ENCODE data around the gene CLDN3.
A peak's percentile ranks its signal among the peaks of the same experiment; 100 is the strongest.

CLDN3 gene

GRCh38 chr7:73762659-73762999 lies 7.4 kb downstream of the CLDN3 start:
- H3K36me3 Mint-ChIP-seq (ENCODE audit: low read depth) = no peaks in the 10 kb centered on the region
- H3K9me3 Mint-ChIP-seq = no peaks in the 10 kb centered on the region
- peaks cover 13% of the 10 kb centered on the region for H3K27me3 Mint-ChIP-seq (ENCODE audit: low read depth)
- H3K27ac Mint-ChIP-seq = peak overlapping the region in 1 of 3 experiments; percentile 91
- H3K4me3 Mint-ChIP-seq = no peak overlapping the region
- no peak for TF ChIP-seq CTCF (IDR thresholded peaks at IDR 0.05; ENCODE audit: unreplicated experiment in 3 of 3)
- H3K4me1 Mint-ChIP-seq = no peaks in the 10 kb centered on the region

GRCh38 chr7:73761854-73762658 lies 8.0 kb downstream of the CLDN3 start:
- no peak for TF ChIP-seq CTCF (IDR thresholded peaks at IDR 0.05; ENCODE audit: unreplicated experiment in 3 of 3)

GRCh38 chr7:73758581-73759138 lies 11.4 kb downstream of the CLDN3 start:
- no peak for TF ChIP-seq CTCF (IDR thresholded peaks at IDR 0.05; ENCODE audit: unreplicated experiment in 3 of 3)
- H3K36me3 Mint-ChIP-seq (ENCODE audit: low read depth) = no peaks in the 10 kb centered on the region
- H3K27ac Mint-ChIP-seq = peak overlapping the region in 1 of 3 experiments; percentile 56
- H3K27me3 Mint-ChIP-seq (ENCODE audit: low read depth) = peaks cover 1% of the 10 kb centered on the region
- no peaks in the 10 kb centered on the region for H3K9me3 Mint-ChIP-seq
- H3K4me3 Mint-ChIP-seq = no peak overlapping the region
- no peaks in the 10 kb centered on the region for H3K4me1 Mint-ChIP-seq

More at GRCh38 chr7:73761854-73762658, 8.0 kb downstream of the CLDN3 start:
- Mint-ChIP-seq H3K27me3 (ENCODE audit: low read depth) (peaks cover 9% of the 10 kb centered on the region), H3K9me3 (no peaks in the 10 kb centered on the region), H3K4me3 (no peak overlapping the region), H3K27ac (peak overlapping the region in 2 of 3 experiments; percentile 80 to 91), H3K36me3 (ENCODE audit: low read depth) (no peaks in the 10 kb centered on the region), H3K4me1 (no peaks in the 10 kb centered on the region)

DNA sequence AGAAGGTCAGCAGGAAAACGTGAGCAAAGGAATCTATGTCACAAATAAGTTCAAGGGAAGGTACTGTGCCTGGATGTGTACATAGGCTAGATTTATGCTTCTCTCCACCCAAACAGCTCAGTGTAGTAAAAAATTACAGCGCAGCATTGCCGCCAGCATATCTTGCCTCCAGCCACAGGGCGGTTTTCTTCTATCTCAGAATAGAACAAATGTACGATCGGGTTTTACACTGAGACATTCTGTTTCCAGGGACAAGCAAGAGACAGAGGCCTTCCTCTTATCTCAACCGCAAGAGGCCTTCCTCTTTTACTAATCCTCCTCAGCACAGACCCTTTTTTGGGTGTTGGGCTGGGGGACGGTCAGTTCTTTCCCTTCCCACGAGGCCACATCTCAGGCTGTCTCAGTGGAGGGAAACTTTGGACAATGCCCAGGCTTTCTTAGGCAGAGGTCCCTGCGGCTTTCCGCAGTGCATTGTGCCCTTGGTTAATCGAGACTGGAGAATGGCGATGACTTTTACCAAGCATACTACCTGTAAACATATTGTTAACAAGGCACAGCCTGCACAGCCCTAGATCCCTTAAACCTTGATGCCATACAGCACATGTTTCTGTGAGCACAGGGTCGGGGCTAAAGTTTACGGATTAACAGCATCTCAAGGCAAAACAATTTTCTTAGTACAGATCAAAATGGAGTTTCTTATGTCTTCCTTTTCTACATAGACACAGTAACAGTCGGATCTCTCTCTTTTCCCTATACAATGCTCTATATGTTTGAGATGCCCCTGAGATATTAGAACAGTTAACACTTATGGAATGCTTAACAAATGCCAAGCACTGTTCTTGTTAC lies 19.9 kb downstream of the CLDN3 start:
- Mint-ChIP-seq H3K9me3 (peaks cover 2% of the 10 kb centered on the region), H3K27me3 (ENCODE audit: low read depth) (peaks cover 4% of the 10 kb centered on the region), H3K27ac (peak overlapping the region in 2 of 3 experiments; percentile 19 to 42), H3K36me3 (ENCODE audit: low read depth) (peaks cover 6% of the 10 kb centered on the region), H3K4me1 (peaks cover 6% of the 10 kb centered on the region), H3K4me3 (no peak overlapping the region)
- no peak for TF ChIP-seq CTCF (IDR thresholded peaks at IDR 0.05; ENCODE audit: unreplicated experiment in 3 of 3)

GRCh38 chr7:73746378-73746777 lies 23.7 kb downstream of the CLDN3 start:
- no peak overlapping the region for H3K4me3 Mint-ChIP-seq
- H3K4me1 Mint-ChIP-seq = peaks cover 24% of the 10 kb centered on the region
- peak overlapping the region; percentile 74 to 91 (median 90) for H3K27ac Mint-ChIP-seq
- H3K27me3 Mint-ChIP-seq (ENCODE audit: low read depth) = peaks cover 10% of the 10 kb centered on the region
- no peak for TF ChIP-seq CTCF (IDR thresholded peaks at IDR 0.05; ENCODE audit: unreplicated experiment in 3 of 3)
- peaks cover 2% of the 10 kb centered on the region for H3K9me3 Mint-ChIP-seq
- peaks cover 6% of the 10 kb centered on the region for H3K36me3 Mint-ChIP-seq (ENCODE audit: low read depth)

Measured in nephron (organoid).